ENCODE data around the gene TRMT11. TPM values are rescaled to one million over a fixed set of nuclear protein-coding genes. Genes with fewer than 3 reads are reported as not detected.
A peak's percentile ranks its signal among the peaks of the same experiment; 100 is the strongest.

The TRMT11 gene
- total RNA-seq, 1 experiment from 2014 or later, result 140 TPM

DNA sequence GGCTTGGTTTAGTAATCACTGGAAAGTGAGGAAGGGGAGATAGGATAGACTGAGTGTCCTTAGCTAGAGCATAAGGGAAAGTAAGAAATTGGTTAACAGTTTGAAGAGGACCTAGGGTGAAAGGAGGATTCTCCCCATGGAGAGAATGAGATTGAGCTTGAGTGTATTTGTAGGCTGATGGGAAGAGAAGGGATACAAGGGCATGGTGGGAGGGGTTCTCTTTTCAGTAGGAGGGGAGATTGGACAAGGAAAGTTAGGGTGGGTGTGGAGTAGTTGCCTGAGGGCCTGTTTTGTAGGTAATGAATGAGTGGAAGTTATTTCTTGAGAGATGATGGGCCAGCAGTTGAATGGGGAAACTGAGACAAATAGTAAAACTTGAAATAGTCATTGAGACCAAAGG, 1.9 kb downstream of the TRMT11 start:
- Histone ChIP-seq H3K27ac (ENCODE audit: low read length) (no peak overlapping the region), H3K4me2 (ENCODE audit: low read depth, low read length, poor library complexity, severe bottlenecking) (peak overlapping the region; percentile 90), H3K9me2 (replicated peaks; ENCODE audit: insufficient read depth, low read length) (no peaks in the 10 kb centered on the region), H2AFZ (ENCODE audit: low read length) (no peak overlapping the region), H3K27me3 (ENCODE audit: low read length) (no peaks in the 10 kb centered on the region), H3K4me3 (ENCODE audit: low read length) (peak overlapping the region; percentile 78), H4K20me1 (ENCODE audit: insufficient read depth, low read depth, low read length) (peaks cover 12% of the 10 kb centered on the region), H3K4me1 (ENCODE audit: low read length) (peaks cover 78% of the 10 kb centered on the region), H3K9me3 (ENCODE audit: low read length) (no peaks in the 10 kb centered on the region), H3K36me3 (ENCODE audit: insufficient read depth, low read length) (peaks cover 10% of the 10 kb centered on the region), H3K9ac (ENCODE audit: low read length) (peak overlapping the region; percentile 15; the same call in 1 of the 2 replicates), H3K79me2 (ENCODE audit: low read length) (peaks cover 84% of the 10 kb centered on the region)
- DNase-seq, result no peak

DNA sequence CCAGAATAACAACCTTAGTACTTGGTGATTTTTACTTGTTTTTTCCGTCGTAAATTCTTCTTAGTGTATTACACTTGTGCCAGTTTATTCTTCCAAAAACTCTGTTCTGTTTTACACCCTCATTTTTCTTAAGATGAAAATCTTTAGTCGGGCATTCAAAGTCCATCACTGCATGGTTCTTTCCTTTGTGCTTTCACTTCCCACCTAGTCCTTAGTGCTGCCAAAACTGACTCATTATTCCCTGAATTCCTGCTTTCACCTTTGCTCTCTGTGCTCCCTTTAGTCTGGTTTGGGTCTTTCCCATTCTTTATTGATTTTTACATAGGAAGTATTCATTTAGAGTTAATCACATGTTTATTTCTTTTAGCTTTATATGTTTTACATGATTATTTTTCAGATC, 3.3 kb downstream of the TRMT11 start:
- Histone ChIP-seq H3K9me3 (ENCODE audit: low read length) (no peaks in the 10 kb centered on the region), H4K20me1 (ENCODE audit: insufficient read depth, low read depth, low read length) (peaks cover 12% of the 10 kb centered on the region), H3K27ac (ENCODE audit: low read length) (no peak overlapping the region), H3K9ac (ENCODE audit: low read length) (no peak overlapping the region), H3K9me2 (replicated peaks; ENCODE audit: insufficient read depth, low read length) (no peaks in the 10 kb centered on the region), H3K27me3 (ENCODE audit: low read length) (no peaks in the 10 kb centered on the region), H3K79me2 (ENCODE audit: low read length) (peaks cover 97% of the 10 kb centered on the region), H2AFZ (ENCODE audit: low read length) (no peak overlapping the region), H3K4me1 (ENCODE audit: low read length) (peaks cover 78% of the 10 kb centered on the region), H3K4me3 (ENCODE audit: low read length) (peak overlapping the region; percentile 7; the same call in 1 of the 2 replicates), H3K4me2 (ENCODE audit: low read depth, low read length, poor library complexity, severe bottlenecking) (peak overlapping the region; percentile 90), H3K36me3 (ENCODE audit: insufficient read depth, low read length) (peaks cover 10% of the 10 kb centered on the region)
- DNase-seq, result no peak

GRCh38 chr6:125991653-125992052, 5.3 kb downstream of the TRMT11 start:
- Histone ChIP-seq H3K9me3 (ENCODE audit: low read length) (no peaks in the 10 kb centered on the region), H3K4me1 (ENCODE audit: low read length) (peaks cover 77% of the 10 kb centered on the region), H3K4me2 (ENCODE audit: low read depth, low read length, poor library complexity, severe bottlenecking) (peak overlapping the region; percentile 6), H3K79me2 (ENCODE audit: low read length) (peaks cover 95% of the 10 kb centered on the region), H2AFZ (ENCODE audit: low read length) (no peak overlapping the region), H3K4me3 (ENCODE audit: low read length) (no peak overlapping the region), H3K9me2 (replicated peaks; ENCODE audit: insufficient read depth, low read length) (no peaks in the 10 kb centered on the region), H4K20me1 (ENCODE audit: insufficient read depth, low read depth, low read length) (peaks cover 12% of the 10 kb centered on the region), H3K9ac (ENCODE audit: low read length) (no peak overlapping the region), H3K27me3 (ENCODE audit: low read length) (no peaks in the 10 kb centered on the region), H3K36me3 (ENCODE audit: insufficient read depth, low read length) (peaks cover 15% of the 10 kb centered on the region), H3K27ac (ENCODE audit: low read length) (no peak overlapping the region)
- no peak for DNase-seq

- H3K4me3 ChIP-seq (ENCODE audit: low read length), result no peak overlapping the region
- no peak for DNase-seq
Measured at GRCh38 chr6:125994670-125995488, 8.5 kb downstream of the TRMT11 start.

GRCh38 chr6:125995972-125996580, 9.7 kb downstream of the TRMT11 start:
- H3K9ac ChIP-seq (ENCODE audit: low read length), result no peak overlapping the region
- H3K4me3 ChIP-seq (ENCODE audit: low read length), result peak overlapping the region; percentile 31; the same call in 1 of the 2 replicates

More at GRCh38 chr6:125994670-125995488, 8.5 kb downstream of the TRMT11 start:
- no peak overlapping the region for H2AFZ ChIP-seq (ENCODE audit: low read length)
- H3K9me3 ChIP-seq (ENCODE audit: low read length), result no peaks in the 10 kb centered on the region
- no peak overlapping the region for H3K4me2 ChIP-seq (ENCODE audit: low read depth, low read length, poor library complexity, severe bottlenecking)
- peaks cover 36% of the 10 kb centered on the region for H3K36me3 ChIP-seq (ENCODE audit: insufficient read depth, low read length)
- H3K79me2 ChIP-seq (ENCODE audit: low read length), result peaks cover 93% of the 10 kb centered on the region
- no peak overlapping the region for H3K9ac ChIP-seq (ENCODE audit: low read length)
- H3K4me1 ChIP-seq (ENCODE audit: low read length), result peaks cover 50% of the 10 kb centered on the region
- H3K9me2 ChIP-seq (replicated peaks; ENCODE audit: insufficient read depth, low read length), result no peaks in the 10 kb centered on the region
- no peaks in the 10 kb centered on the region for H3K27me3 ChIP-seq (ENCODE audit: low read length)
- H3K27ac ChIP-seq (ENCODE audit: low read length), result no peak overlapping the region
- peaks cover 12% of the 10 kb centered on the region; the same call in 1 of the 2 replicates for H4K20me1 ChIP-seq (ENCODE audit: insufficient read depth, low read depth, low read length)

DNA sequence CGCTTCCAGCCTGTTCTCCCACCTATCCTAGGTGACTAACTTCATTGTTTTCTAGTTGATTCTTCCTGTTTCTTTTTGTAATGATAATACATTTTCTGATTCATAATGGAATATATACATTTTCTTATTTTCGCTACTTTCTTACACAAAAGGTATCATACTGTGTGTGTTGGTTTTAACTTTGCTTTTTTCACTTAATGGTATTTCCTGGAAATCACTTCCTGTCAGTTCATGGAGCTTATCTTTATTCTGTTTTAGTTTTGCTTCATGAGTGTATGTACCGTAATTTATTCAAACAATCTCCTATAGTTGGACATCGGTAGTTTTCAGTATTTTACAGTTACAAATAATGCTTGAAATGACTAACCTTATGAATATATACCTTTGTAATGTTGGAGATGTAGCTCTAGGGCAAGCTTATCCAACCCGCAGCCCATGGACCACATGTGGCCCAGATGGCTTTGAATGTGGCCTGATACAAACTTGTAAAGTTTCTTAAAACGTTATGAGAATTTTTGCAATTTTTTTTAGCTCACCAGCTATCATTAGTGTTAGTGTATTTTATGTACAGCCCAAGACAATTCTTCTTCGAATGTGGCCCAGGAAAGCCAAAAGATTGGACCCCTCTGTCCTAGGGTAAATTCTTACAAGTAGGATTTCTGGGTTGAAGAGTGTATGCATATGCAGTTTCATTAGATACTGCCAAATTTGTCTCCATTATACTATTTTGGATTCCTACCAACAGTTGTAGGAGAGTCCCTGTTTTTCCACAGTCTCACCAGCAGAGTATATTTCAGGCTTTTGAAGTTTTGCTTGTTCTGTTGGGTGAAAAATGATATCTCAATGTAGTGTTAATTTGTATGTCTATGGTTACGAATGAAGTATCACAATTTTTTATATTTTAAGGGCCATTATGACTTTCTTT, 16.7 kb downstream of the TRMT11 start:
- Histone ChIP-seq H3K9me3 (ENCODE audit: low read length) (no peaks in the 10 kb centered on the region), H3K27ac (ENCODE audit: low read length) (no peak overlapping the region), H3K36me3 (ENCODE audit: insufficient read depth, low read length) (peaks cover 86% of the 10 kb centered on the region), H3K9me2 (replicated peaks; ENCODE audit: insufficient read depth, low read length) (no peaks in the 10 kb centered on the region), H3K4me1 (ENCODE audit: low read length) (no peaks in the 10 kb centered on the region), H3K4me3 (ENCODE audit: low read length) (no peak overlapping the region), H4K20me1 (ENCODE audit: insufficient read depth, low read depth, low read length) (no peaks in the 10 kb centered on the region), H3K4me2 (ENCODE audit: low read depth, low read length, poor library complexity, severe bottlenecking) (no peak overlapping the region), H3K27me3 (ENCODE audit: low read length) (no peaks in the 10 kb centered on the region), H2AFZ (ENCODE audit: low read length) (no peak overlapping the region), H3K79me2 (ENCODE audit: low read length) (peaks cover 86% of the 10 kb centered on the region), H3K9ac (ENCODE audit: low read length) (no peak overlapping the region)
- DNase-seq, result no peak

More at GRCh38 chr6:125995972-125996580, 9.7 kb downstream of the TRMT11 start:
- peak; percentile 92 for DNase-seq
- Histone ChIP-seq H3K36me3 (ENCODE audit: insufficient read depth, low read length) (peaks cover 48% of the 10 kb centered on the region), H3K9me2 (replicated peaks; ENCODE audit: insufficient read depth, low read length) (no peaks in the 10 kb centered on the region), H3K79me2 (ENCODE audit: low read length) (peaks cover 93% of the 10 kb centered on the region), H3K27ac (ENCODE audit: low read length) (no peak overlapping the region), H3K4me2 (ENCODE audit: low read depth, low read length, poor library complexity, severe bottlenecking) (peak overlapping the region; percentile 45), H4K20me1 (ENCODE audit: insufficient read depth, low read depth, low read length) (peaks cover 6% of the 10 kb centered on the region; the same call in 1 of the 2 replicates), H3K9me3 (ENCODE audit: low read length) (no peaks in the 10 kb centered on the region), H3K4me1 (ENCODE audit: low read length) (peaks cover 41% of the 10 kb centered on the region), H3K27me3 (ENCODE audit: low read length) (no peaks in the 10 kb centered on the region), H2AFZ (ENCODE audit: low read length) (no peak overlapping the region)

DNA sequence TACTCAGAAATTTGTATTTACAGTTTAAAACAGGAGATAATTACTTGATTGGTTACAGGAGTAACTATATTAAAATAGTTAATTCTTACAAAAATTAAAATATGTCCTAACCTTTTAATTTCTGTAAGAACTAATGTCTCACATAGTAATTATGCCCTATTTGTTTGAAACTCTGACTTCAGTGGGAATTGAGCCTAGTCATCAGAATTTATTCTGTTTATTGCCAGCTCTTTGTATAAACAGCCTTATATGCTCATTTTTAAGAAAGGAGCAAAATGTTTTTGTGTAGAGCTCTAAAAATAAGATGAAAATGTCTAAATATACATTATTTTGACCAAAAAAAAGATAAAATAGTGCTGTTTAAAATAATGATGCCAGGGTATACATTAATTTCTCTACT, 21.5 kb downstream of the TRMT11 start:
- Histone ChIP-seq H3K79me2 (ENCODE audit: low read length) (peaks cover 47% of the 10 kb centered on the region), H2AFZ (ENCODE audit: low read length) (no peak overlapping the region), H3K4me2 (ENCODE audit: low read depth, low read length, poor library complexity, severe bottlenecking) (no peak overlapping the region), H3K4me1 (ENCODE audit: low read length) (no peaks in the 10 kb centered on the region), H3K27ac (ENCODE audit: low read length) (no peak overlapping the region), H4K20me1 (ENCODE audit: insufficient read depth, low read depth, low read length) (no peaks in the 10 kb centered on the region), H3K9ac (ENCODE audit: low read length) (no peak overlapping the region), H3K9me2 (replicated peaks; ENCODE audit: insufficient read depth, low read length) (no peaks in the 10 kb centered on the region), H3K4me3 (ENCODE audit: low read length) (no peak overlapping the region), H3K9me3 (ENCODE audit: low read length) (no peaks in the 10 kb centered on the region), H3K36me3 (ENCODE audit: insufficient read depth, low read length) (peaks cover 79% of the 10 kb centered on the region), H3K27me3 (ENCODE audit: low read length) (no peaks in the 10 kb centered on the region)
- no peak for DNase-seq

Measured in Karpas-422 (cell line).